MG63 (cell line): Measurements from ENCODE around the gene MEGF11. TPM values are rescaled to one million over a fixed set of nuclear protein-coding genes. Genes with fewer than 3 reads are reported as not detected.

Experiments used
- DNase-seq: peaks from one replicate; pipeline ENCODE4 v3.0.0-alpha.2; 2020
- H3K27me3 ChIP-seq: fragments of 250-450 bp; sonication (Bioruptor Pico); 2 replicates; pipeline ENCODE4 v1.5.1; 2020; ENCODE audit warnings: mild to moderate bottlenecking, moderate library complexity
- H3K36me3 ChIP-seq: fragments of 250-450 bp; sonication (Bioruptor Pico); 2 replicates; pipeline ENCODE4 v1.5.1; 2020; ENCODE audit warnings: mild to moderate bottlenecking, moderate library complexity
- H3K4me3 ChIP-seq: fragments of 250-450 bp; sonication (Bioruptor Pico); 2 replicates; pipeline ENCODE4 v1.5.1; 2020; ENCODE audit warnings: mild to moderate bottlenecking, moderate library complexity
- H3K9me3 ChIP-seq: fragments of 250-450 bp; sonication (Bioruptor Pico); 2 replicates; pipeline ENCODE4 v1.5.1; 2020; ENCODE audit warnings: mild to moderate bottlenecking, moderate library complexity
- total RNA-seq: library from RNA; depleted of rRNA; stranded (reverse); fragments of >200 nt; shearing (Covaris generic); gene quantifications from 2 replicates; pipeline ENCODE4 v1.2.3, GENCODE V29; 2014; ENCODE audit warnings: low replicate concordance

The MEGF11 gene
- total RNA-seq, 1 experiment from 2014 or later, result 0.10 TPM

- no peaks in the 10 kb centered on the region for H3K27me3 ChIP-seq
Measured at GRCh38 chr15:66132251-66132816, 121.2 kb downstream of the MEGF11 start.

DNA sequence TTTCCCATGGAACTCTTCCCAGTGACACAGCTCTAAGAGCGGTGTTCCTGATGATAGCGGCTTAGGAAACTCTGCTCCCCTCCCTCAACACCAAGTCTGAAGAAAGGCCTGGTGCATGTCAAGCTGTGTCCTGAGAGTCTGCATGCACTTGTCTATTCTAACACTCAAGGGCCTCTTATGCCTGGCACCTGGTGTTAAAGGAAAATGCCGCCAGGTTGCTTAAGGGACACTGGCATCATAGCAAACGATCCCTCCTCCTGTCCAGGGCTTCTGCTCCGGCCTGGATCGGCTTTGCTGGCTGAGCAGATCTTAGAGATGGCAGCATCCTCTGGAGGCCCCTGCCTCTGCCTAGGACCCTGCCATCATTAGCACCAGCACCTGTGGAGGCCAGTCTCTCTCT, 121.7 kb downstream of the MEGF11 start:
- Histone ChIP-seq H3K4me3 (no peak overlapping the region), H3K27me3 (no peaks in the 10 kb centered on the region)

More at GRCh38 chr15:66132251-66132816, 121.2 kb downstream of the MEGF11 start:
- Histone ChIP-seq H3K4me3 (no peak overlapping the region), H3K9me3 (no peaks in the 10 kb centered on the region), H3K36me3 (no peaks in the 10 kb centered on the region)
- DNase-seq, result no peak

GRCh38 chr15:66131200-66131599, 122.3 kb downstream of the MEGF11 start:
- Histone ChIP-seq H3K27me3 (no peaks in the 10 kb centered on the region), H3K4me3 (no peak overlapping the region), H3K36me3 (no peaks in the 10 kb centered on the region), H3K9me3 (no peaks in the 10 kb centered on the region)
- no peak for DNase-seq

More for the DNA sequence above, 121.7 kb downstream of the MEGF11 start:
- Histone ChIP-seq H3K9me3 (no peaks in the 10 kb centered on the region), H3K36me3 (no peaks in the 10 kb centered on the region)
- DNase-seq, result no peak

GRCh38 chr15:66130496-66131034, 123.0 kb downstream of the MEGF11 start:
- Histone ChIP-seq H3K27me3 (no peaks in the 10 kb centered on the region), H3K4me3 (no peak overlapping the region), H3K36me3 (no peaks in the 10 kb centered on the region), H3K9me3 (no peaks in the 10 kb centered on the region)
- no peak for DNase-seq

DNA sequence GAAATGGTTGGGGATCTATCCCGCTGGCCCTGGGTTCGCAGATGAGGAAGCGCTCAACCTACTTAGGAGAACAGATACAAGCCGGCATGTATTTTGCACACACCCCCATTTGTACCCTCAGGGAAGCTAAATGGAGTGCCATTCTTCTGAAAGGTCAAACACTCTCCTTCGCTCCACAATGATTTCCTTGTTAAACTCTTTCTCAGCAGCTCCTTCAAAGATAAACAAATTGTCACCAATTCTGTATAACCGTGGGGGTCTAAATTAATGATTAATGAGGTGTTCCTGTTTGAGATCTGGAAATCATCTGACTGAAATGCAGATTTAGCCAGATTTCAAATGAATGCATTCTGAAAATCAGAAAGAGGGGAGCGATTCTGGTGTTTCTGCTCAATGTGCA, 124.0 kb downstream of the MEGF11 start:
- DNase-seq, result no peak
- Histone ChIP-seq H3K27me3 (no peaks in the 10 kb centered on the region), H3K9me3 (no peaks in the 10 kb centered on the region), H3K4me3 (no peak overlapping the region), H3K36me3 (no peaks in the 10 kb centered on the region)

DNA sequence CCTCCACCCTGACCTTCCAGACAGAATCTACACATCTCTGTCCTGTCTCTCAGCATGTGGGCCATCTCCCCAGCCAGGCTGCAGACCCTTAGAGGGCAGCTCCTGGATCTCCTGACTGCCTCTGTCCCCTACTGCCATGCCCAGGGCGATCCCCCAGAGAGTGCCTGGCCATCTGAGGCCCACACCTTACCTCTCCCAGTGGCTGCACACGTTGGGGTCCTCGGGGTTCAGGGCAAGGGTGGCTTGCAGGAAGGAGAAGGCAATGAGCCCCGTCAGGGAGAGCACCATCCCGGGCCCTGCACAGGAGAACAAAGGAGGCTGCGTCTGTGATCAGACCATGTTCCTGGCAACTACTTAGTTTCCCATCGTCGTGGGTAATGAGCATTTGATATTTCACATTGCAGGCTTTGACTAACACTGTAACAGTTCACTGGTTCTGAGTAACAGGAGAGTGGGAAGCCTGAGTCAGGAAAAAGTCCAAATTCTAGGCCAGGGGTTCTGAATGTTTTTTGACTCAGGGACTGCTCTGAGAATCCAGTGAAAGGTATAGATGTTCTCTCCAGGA, 125.4 kb downstream of the MEGF11 start:
- H3K27me3 ChIP-seq, result no peaks in the 10 kb centered on the region
- H3K36me3 ChIP-seq, result no peaks in the 10 kb centered on the region
- no peak overlapping the region for H3K4me3 ChIP-seq
- no peaks in the 10 kb centered on the region for H3K9me3 ChIP-seq
- no peak for DNase-seq

DNA sequence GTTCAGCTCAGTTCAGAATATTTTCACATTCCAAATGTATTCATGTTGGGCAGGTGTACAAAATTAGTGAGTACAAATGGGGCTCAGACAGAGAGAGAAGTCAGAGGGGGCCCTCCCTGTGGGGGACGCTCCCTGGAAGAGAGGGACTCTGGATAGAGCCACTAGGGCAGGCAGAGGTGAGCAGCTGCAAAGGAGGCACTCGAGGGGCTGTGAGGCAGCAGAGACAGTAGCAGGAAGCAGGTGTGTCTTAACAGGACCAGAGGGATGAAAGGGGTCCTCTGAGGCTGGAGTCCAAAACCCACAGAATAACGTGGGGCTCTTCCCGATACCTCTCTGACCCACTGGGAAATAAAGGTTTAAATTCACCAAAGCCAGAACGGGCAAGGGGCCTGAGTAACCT, 127.1 kb downstream of the MEGF11 start:
- H3K4me3 ChIP-seq, result no peak overlapping the region
- H3K9me3 ChIP-seq, result no peaks in the 10 kb centered on the region
- no peak for DNase-seq
- no peaks in the 10 kb centered on the region for H3K36me3 ChIP-seq
- H3K27me3 ChIP-seq, result no peaks in the 10 kb centered on the region

GRCh38 chr15:66126031-66126441, 127.5 kb downstream of the MEGF11 start:
- Histone ChIP-seq H3K36me3 (no peaks in the 10 kb centered on the region), H3K9me3 (no peaks in the 10 kb centered on the region), H3K4me3 (no peak overlapping the region), H3K27me3 (no peaks in the 10 kb centered on the region)
- DNase-seq, result no peak

GRCh38 chr15:66124651-66125050, 128.9 kb downstream of the MEGF11 start:
- Histone ChIP-seq H3K36me3 (no peaks in the 10 kb centered on the region), H3K4me3 (no peak overlapping the region), H3K27me3 (no peaks in the 10 kb centered on the region), H3K9me3 (no peaks in the 10 kb centered on the region)
- DNase-seq, result no peak

- DNase-seq, result no peak
- H3K36me3 ChIP-seq, result no peaks in the 10 kb centered on the region
- H3K9me3 ChIP-seq, result no peaks in the 10 kb centered on the region
- H3K27me3 ChIP-seq, result no peaks in the 10 kb centered on the region
- no peak overlapping the region for H3K4me3 ChIP-seq
Measured at GRCh38 chr15:66123799-66124198, 129.8 kb downstream of the MEGF11 start.

DNA sequence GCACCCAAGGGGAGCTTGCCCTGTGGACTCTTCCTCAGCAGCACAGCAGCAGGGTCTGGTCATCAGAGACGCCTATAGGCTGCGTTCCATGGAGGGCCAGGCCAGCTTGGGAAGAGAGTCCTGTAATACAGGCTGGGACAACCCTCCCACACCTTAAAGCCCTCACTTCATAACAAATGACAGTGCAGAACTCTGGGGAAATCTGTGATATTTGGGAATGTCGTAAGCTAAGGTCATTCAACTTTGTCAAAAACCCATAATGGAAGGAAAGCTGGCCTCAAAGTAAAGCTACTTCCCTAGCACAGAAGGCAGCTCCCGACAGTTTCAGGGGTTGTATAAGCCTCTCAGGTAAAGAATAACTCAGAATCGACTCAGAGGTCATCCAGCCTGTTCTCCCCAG, 133.1 kb downstream of the MEGF11 start:
- Histone ChIP-seq H3K27me3 (0 out of 2 replicates have a peak, but pooled peaks cover 2% of the 10 kb centered on the region), H3K36me3 (no peaks in the 10 kb centered on the region), H3K9me3 (no peaks in the 10 kb centered on the region), H3K4me3 (no peak overlapping the region)
- DNase-seq, result no peak

- Histone ChIP-seq H3K27me3 (0 out of 2 replicates have a peak, but pooled peaks cover 2% of the 10 kb centered on the region), H3K4me3 (no peak overlapping the region), H3K9me3 (no peaks in the 10 kb centered on the region), H3K36me3 (no peaks in the 10 kb centered on the region)
- no peak for DNase-seq
Measured at GRCh38 chr15:66117841-66118240, 135.7 kb downstream of the MEGF11 start.

GRCh38 chr15:66115568-66116206, 137.9 kb downstream of the MEGF11 start:
- no peak overlapping the region for H3K4me3 ChIP-seq
- DNase-seq, result no peak
- no peaks in the 10 kb centered on the region for H3K36me3 ChIP-seq
- H3K27me3 ChIP-seq, result peaks cover 4% of the 10 kb centered on the region; the same call in 1 of the 2 replicates
- no peaks in the 10 kb centered on the region for H3K9me3 ChIP-seq

- peaks cover 4% of the 10 kb centered on the region; the same call in 1 of the 2 replicates for H3K27me3 ChIP-seq
- H3K36me3 ChIP-seq, result no peaks in the 10 kb centered on the region
- H3K4me3 ChIP-seq, result no peak overlapping the region
- H3K9me3 ChIP-seq, result no peaks in the 10 kb centered on the region
- no peak for DNase-seq
Measured at GRCh38 chr15:66114863-66115425, 138.6 kb downstream of the MEGF11 start.

DNA sequence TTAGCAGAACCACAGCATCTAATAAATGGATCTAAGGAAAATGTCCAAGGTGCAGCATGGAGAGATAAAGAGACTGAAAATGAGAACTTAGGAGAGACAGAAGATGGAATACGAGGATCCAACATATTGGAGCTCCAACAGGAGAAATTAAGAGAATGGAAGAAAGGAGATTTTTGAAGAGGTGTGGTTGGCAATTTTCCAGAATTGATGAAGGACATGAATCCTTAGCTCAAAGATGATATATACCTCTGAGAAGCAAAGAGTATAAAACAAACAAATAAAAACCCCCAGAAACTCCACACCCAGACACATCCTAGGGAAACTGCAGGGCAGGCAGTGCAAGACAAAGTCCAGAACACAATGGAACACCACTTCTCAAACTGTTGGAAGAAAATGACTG, 141.2 kb downstream of the MEGF11 start:
- no peaks in the 10 kb centered on the region for H3K9me3 ChIP-seq
- H3K36me3 ChIP-seq, result no peaks in the 10 kb centered on the region
- no peak overlapping the region for H3K4me3 ChIP-seq
- no peak for DNase-seq
- H3K27me3 ChIP-seq, result peaks cover 4% of the 10 kb centered on the region; the same call in 1 of the 2 replicates

GRCh38 chr15:66111363-66111762, 142.2 kb downstream of the MEGF11 start:
- Histone ChIP-seq H3K36me3 (no peaks in the 10 kb centered on the region), H3K4me3 (no peak overlapping the region), H3K9me3 (no peaks in the 10 kb centered on the region), H3K27me3 (peaks cover 4% of the 10 kb centered on the region; the same call in 1 of the 2 replicates)
- no peak for DNase-seq

GRCh38 chr15:66110864-66111263, 142.7 kb downstream of the MEGF11 start:
- H3K9me3 ChIP-seq, result no peaks in the 10 kb centered on the region
- H3K4me3 ChIP-seq, result no peak overlapping the region
- DNase-seq, result no peak
- no peaks in the 10 kb centered on the region for H3K36me3 ChIP-seq
- H3K27me3 ChIP-seq, result peaks cover 3% of the 10 kb centered on the region; the same call in 1 of the 2 replicates
